Erythroblast (primary cell): ENCODE data around the gene ZG16.

ENCODE experiments used
- GATA1 ChIP-seq: IDR thresholded peaks from 2 replicates; pipeline ENCODE4 v1.6.1; 2011; ENCODE audit warnings: low read depth, mild to moderate bottlenecking, control low read depth, low read length, moderate library complexity
- POLR2A ChIP-seq: IDR thresholded peaks from 2 replicates; pipeline ENCODE4 v1.6.1; 2011; ENCODE audit warnings: mild to moderate bottlenecking, low read length

- TF ChIP-seq POLR2A (no peak), GATA1 (no peak)
Measured at GRCh38 chr16:29745121-29745852, 32.8 kb upstream of the ZG16 start.
